ENCODE data around the gene SGMS2.

DNA sequence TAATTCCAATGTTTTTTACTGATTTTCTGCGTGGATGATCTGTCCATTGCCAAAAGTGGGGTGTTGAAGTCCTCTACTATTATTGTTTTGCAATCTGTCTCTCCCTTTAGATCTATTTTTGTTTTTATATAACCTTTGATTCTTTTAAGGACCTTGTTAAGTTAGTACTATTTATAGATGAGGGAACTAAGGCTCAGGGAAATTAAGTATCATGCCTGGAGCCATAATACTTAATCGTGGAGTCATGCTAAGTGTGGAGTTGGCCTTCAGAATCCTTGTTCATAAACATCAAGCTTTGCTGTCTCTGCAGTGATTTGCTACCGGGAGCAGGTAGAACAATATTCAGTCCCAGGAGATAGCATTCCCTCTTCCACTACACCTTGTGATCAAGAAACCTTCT, 31.0 kb downstream of the SGMS2 start:
- TF ChIP-seq POLR2A (IDR thresholded peaks at IDR 0.05), result no peak
- TF ChIP-seq CTCF (IDR thresholded peaks at IDR 0.05), result no peak

Data from adrenal gland (tissue), 5 donors.